ENCODE measurements around the gene HIC2.
"Not testable (repeated sequence)": the region's sequence is repeated elsewhere in the genome, so short reads cannot be mapped to it uniquely, and the experiment has no call there.

The HIC2 gene

GRCh38 chr22:21490556-21490955, 73.4 kb downstream of the HIC2 start:
- DNase-seq, result not testable (repeated sequence)

GRCh38 chr22:21492271-21492670, 75.1 kb downstream of the HIC2 start:
- DNase-seq, result not testable (repeated sequence)

- DNase-seq, result not testable (repeated sequence)
Observed at GRCh38 chr22:21493789-21494782, 76.9 kb downstream of the HIC2 start.

GRCh38 chr22:21497984-21498383, 80.8 kb downstream of the HIC2 start:
- DNase-seq, result not testable (repeated sequence)

GRCh38 chr22:21498489-21498888, 81.3 kb downstream of the HIC2 start:
- DNase-seq, result not testable (repeated sequence)

- not testable (repeated sequence) for DNase-seq
Observed at GRCh38 chr22:21499623-21500506, 82.7 kb downstream of the HIC2 start.
